ENCODE results near the gene PKP4. TPM values are rescaled to one million over a fixed set of nuclear protein-coding genes. Genes with fewer than 3 reads are reported as not detected.

The PKP4 gene
- total and polyA plus RNA-seq, 2 donors: 22.5 to 24.9 TPM

GRCh38 chr2:158477202-158477601 is 20.4 kb downstream of the PKP4 start:
- Histone ChIP-seq H3K27ac (ENCODE audit: low read depth in 1 of 2, low read length in 1 of 2) (no peak overlapping the region), H3K4me3 (ENCODE audit: low read length in 2 of 2) (no peak overlapping the region), H3K9me3 (ENCODE audit: control insufficient read depth in 2 of 2, insufficient read depth in 1 of 2, low read length in 1 of 2) (no peaks in the 10 kb centered on the region), H3K36me3 (ENCODE audit: control insufficient read depth in 2 of 2, insufficient read depth in 2 of 2, low read length in 1 of 2) (no peaks in the 10 kb centered on the region), H3K27me3 (ENCODE audit: control insufficient read depth in 2 of 2, insufficient read depth in 1 of 2, low read length in 1 of 2) (no peaks in the 10 kb centered on the region), H3K4me1 (ENCODE audit: control insufficient read depth in 2 of 2, insufficient read depth in 2 of 2, low read length in 2 of 2) (peaks cover 0 to 7% of the 10 kb centered on the region in 2 donors)
- WGBS: 23% methylated on average over 3 of the region's 3 CpGs
- peak in 1 of 9 donors; percentile 21 for DNase-seq (ENCODE audit: low read depth in 6 of 9, low spot score in 9 of 9)

GRCh38 chr2:158478237-158478636 is 21.5 kb downstream of the PKP4 start:
- DNase-seq (ENCODE audit: low read depth in 6 of 9, low spot score in 9 of 9): no peak
- no peak overlapping the region for H3K4me3 ChIP-seq (ENCODE audit: low read length in 2 of 2)
- H3K4me1 ChIP-seq (ENCODE audit: control insufficient read depth in 2 of 2, insufficient read depth in 2 of 2, low read length in 2 of 2): peaks cover 0 to 7% of the 10 kb centered on the region in 2 donors
- no peaks in the 10 kb centered on the region for H3K9me3 ChIP-seq (ENCODE audit: control insufficient read depth in 2 of 2, insufficient read depth in 1 of 2, low read length in 1 of 2)
- WGBS: 96% methylated on average over 6 of the region's 6 CpGs
- H3K27ac ChIP-seq (ENCODE audit: low read depth in 1 of 2, low read length in 1 of 2): no peak overlapping the region
- H3K36me3 ChIP-seq (ENCODE audit: control insufficient read depth in 2 of 2, insufficient read depth in 2 of 2, low read length in 1 of 2): no peaks in the 10 kb centered on the region
- H3K27me3 ChIP-seq (ENCODE audit: control insufficient read depth in 2 of 2, insufficient read depth in 1 of 2, low read length in 1 of 2): no peaks in the 10 kb centered on the region

- no peak overlapping the region for H3K27ac ChIP-seq (ENCODE audit: low read depth in 1 of 2, low read length in 1 of 2)
- WGBS: 99% methylated on average over 1 of the region's 1 CpG
- DNase-seq (ENCODE audit: low read depth in 6 of 9, low spot score in 9 of 9): no peak
Measured at GRCh38 chr2:158478816-158479215, 22.1 kb downstream of the PKP4 start.

GRCh38 chr2:158481116-158481515 is 24.4 kb downstream of the PKP4 start:
- no peaks in the 10 kb centered on the region for H3K27me3 ChIP-seq (ENCODE audit: control insufficient read depth in 2 of 2, insufficient read depth in 1 of 2, low read length in 1 of 2)
- no peak for DNase-seq (ENCODE audit: low read depth in 6 of 9, low spot score in 9 of 9)
- H3K36me3 ChIP-seq (ENCODE audit: control insufficient read depth in 2 of 2, insufficient read depth in 2 of 2, low read length in 1 of 2): no peaks in the 10 kb centered on the region
- no peak overlapping the region for H3K4me3 ChIP-seq (ENCODE audit: low read length in 2 of 2)
- no peak overlapping the region for H3K27ac ChIP-seq (ENCODE audit: low read depth in 1 of 2, low read length in 1 of 2)
- WGBS: 96% methylated on average over 1 of the region's 1 CpG
- no peaks in the 10 kb centered on the region for H3K9me3 ChIP-seq (ENCODE audit: control insufficient read depth in 2 of 2, insufficient read depth in 1 of 2, low read length in 1 of 2)
- peaks cover 0 to 7% of the 10 kb centered on the region in 2 donors for H3K4me1 ChIP-seq (ENCODE audit: control insufficient read depth in 2 of 2, insufficient read depth in 2 of 2, low read length in 2 of 2)

More at GRCh38 chr2:158478816-158479215, 22.1 kb downstream of the PKP4 start:
- Histone ChIP-seq H3K27me3 (ENCODE audit: control insufficient read depth in 2 of 2, insufficient read depth in 1 of 2, low read length in 1 of 2) (no peaks in the 10 kb centered on the region), H3K36me3 (ENCODE audit: control insufficient read depth in 2 of 2, insufficient read depth in 2 of 2, low read length in 1 of 2) (no peaks in the 10 kb centered on the region), H3K4me1 (ENCODE audit: control insufficient read depth in 2 of 2, insufficient read depth in 2 of 2, low read length in 2 of 2) (peaks cover 0 to 7% of the 10 kb centered on the region in 2 donors), H3K4me3 (ENCODE audit: low read length in 2 of 2) (no peak overlapping the region), H3K9me3 (ENCODE audit: control insufficient read depth in 2 of 2, insufficient read depth in 1 of 2, low read length in 1 of 2) (no peaks in the 10 kb centered on the region)

GRCh38 chr2:158482594-158482993 is 25.8 kb downstream of the PKP4 start:
- Histone ChIP-seq H3K27ac (ENCODE audit: low read depth in 1 of 2, low read length in 1 of 2) (no peak overlapping the region), H3K36me3 (ENCODE audit: control insufficient read depth in 2 of 2, insufficient read depth in 2 of 2, low read length in 1 of 2) (no peaks in the 10 kb centered on the region), H3K27me3 (ENCODE audit: control insufficient read depth in 2 of 2, insufficient read depth in 1 of 2, low read length in 1 of 2) (no peaks in the 10 kb centered on the region), H3K9me3 (ENCODE audit: control insufficient read depth in 2 of 2, insufficient read depth in 1 of 2, low read length in 1 of 2) (no peaks in the 10 kb centered on the region), H3K4me3 (ENCODE audit: low read length in 2 of 2) (no peak overlapping the region), H3K4me1 (ENCODE audit: control insufficient read depth in 2 of 2, insufficient read depth in 2 of 2, low read length in 2 of 2) (peaks cover 0 to 1% of the 10 kb centered on the region in 2 donors)
- DNase-seq (ENCODE audit: low read depth in 6 of 9, low spot score in 9 of 9): no peak

GRCh38 chr2:158484892-158485556 is 28.3 kb downstream of the PKP4 start:
- H3K9me3 ChIP-seq (ENCODE audit: control insufficient read depth in 2 of 2, insufficient read depth in 1 of 2, low read length in 1 of 2): no peaks in the 10 kb centered on the region
- H3K27ac ChIP-seq (ENCODE audit: low read depth in 1 of 2, low read length in 1 of 2): no peak overlapping the region

GRCh38 chr2:158486150-158486969 is 29.6 kb downstream of the PKP4 start:
- Histone ChIP-seq H3K4me1 (ENCODE audit: control insufficient read depth in 2 of 2, insufficient read depth in 2 of 2, low read length in 2 of 2) (no peaks in the 10 kb centered on the region), H3K27ac (ENCODE audit: low read depth in 1 of 2, low read length in 1 of 2) (no peak overlapping the region), H3K27me3 (ENCODE audit: control insufficient read depth in 2 of 2, insufficient read depth in 1 of 2, low read length in 1 of 2) (no peaks in the 10 kb centered on the region), H3K9me3 (ENCODE audit: control insufficient read depth in 2 of 2, insufficient read depth in 1 of 2, low read length in 1 of 2) (no peaks in the 10 kb centered on the region), H3K36me3 (ENCODE audit: control insufficient read depth in 2 of 2, insufficient read depth in 2 of 2, low read length in 1 of 2) (no peaks in the 10 kb centered on the region), H3K4me3 (ENCODE audit: low read length in 2 of 2) (no peak overlapping the region)
- WGBS: 98% methylated on average over 3 of the region's 3 CpGs
- no peak for DNase-seq (ENCODE audit: low read depth in 6 of 9, low spot score in 9 of 9)

More at GRCh38 chr2:158484892-158485556, 28.3 kb downstream of the PKP4 start:
- Histone ChIP-seq H3K27me3 (ENCODE audit: control insufficient read depth in 2 of 2, insufficient read depth in 1 of 2, low read length in 1 of 2) (no peaks in the 10 kb centered on the region), H3K4me1 (ENCODE audit: control insufficient read depth in 2 of 2, insufficient read depth in 2 of 2, low read length in 2 of 2) (no peaks in the 10 kb centered on the region), H3K4me3 (ENCODE audit: low read length in 2 of 2) (no peak overlapping the region), H3K36me3 (ENCODE audit: control insufficient read depth in 2 of 2, insufficient read depth in 2 of 2, low read length in 1 of 2) (no peaks in the 10 kb centered on the region)
- no peak for DNase-seq (ENCODE audit: low read depth in 6 of 9, low spot score in 9 of 9)
- 91% methylated on average over 8 of the region's 8 CpGs for WGBS

- no peak for DNase-seq (ENCODE audit: low read depth in 6 of 9, low spot score in 9 of 9)
- Histone ChIP-seq H3K27me3 (ENCODE audit: control insufficient read depth in 2 of 2, insufficient read depth in 1 of 2, low read length in 1 of 2) (no peaks in the 10 kb centered on the region), H3K4me3 (ENCODE audit: low read length in 2 of 2) (no peak overlapping the region), H3K36me3 (ENCODE audit: control insufficient read depth in 2 of 2, insufficient read depth in 2 of 2, low read length in 1 of 2) (no peaks in the 10 kb centered on the region), H3K9me3 (ENCODE audit: control insufficient read depth in 2 of 2, insufficient read depth in 1 of 2, low read length in 1 of 2) (no peaks in the 10 kb centered on the region), H3K27ac (ENCODE audit: low read depth in 1 of 2, low read length in 1 of 2) (no peak overlapping the region), H3K4me1 (ENCODE audit: control insufficient read depth in 2 of 2, insufficient read depth in 2 of 2, low read length in 2 of 2) (no peaks in the 10 kb centered on the region)
- WGBS: 88% methylated on average over 5 of the region's 5 CpGs
Measured at GRCh38 chr2:158486970-158487325, 30.2 kb downstream of the PKP4 start.

GRCh38 chr2:158487419-158487818 is 30.7 kb downstream of the PKP4 start:
- no peaks in the 10 kb centered on the region for H3K27me3 ChIP-seq (ENCODE audit: control insufficient read depth in 2 of 2, insufficient read depth in 1 of 2, low read length in 1 of 2)
- H3K4me3 ChIP-seq (ENCODE audit: low read length in 2 of 2): no peak overlapping the region
- no peaks in the 10 kb centered on the region for H3K4me1 ChIP-seq (ENCODE audit: control insufficient read depth in 2 of 2, insufficient read depth in 2 of 2, low read length in 2 of 2)
- no peak for DNase-seq (ENCODE audit: low read depth in 6 of 9, low spot score in 9 of 9)
- H3K36me3 ChIP-seq (ENCODE audit: control insufficient read depth in 2 of 2, insufficient read depth in 2 of 2, low read length in 1 of 2): no peaks in the 10 kb centered on the region
- no peak overlapping the region for H3K27ac ChIP-seq (ENCODE audit: low read depth in 1 of 2, low read length in 1 of 2)
- H3K9me3 ChIP-seq (ENCODE audit: control insufficient read depth in 2 of 2, insufficient read depth in 1 of 2, low read length in 1 of 2): no peaks in the 10 kb centered on the region

Data from thymus (tissue), 11 donors.